Jurkat, Clone E6-1 (cell line): ENCODE results near the gene LGI1.

Source experiments
- DNase-seq: peaks from one replicate; pipeline ENCODE4 v3.0.0-alpha.2; 2011; ENCODE audit warnings: low read depth, low spot score
- H3K4me3 ChIP-seq: 2 replicates; pipeline ENCODE4 v1.5.1; 2011; ENCODE audit warnings: mild to moderate bottlenecking, low read length, control low read depth, moderate library complexity

The LGI1 gene

GRCh38 chr10:93753621-93754250 is 4.0 kb upstream of the LGI1 start:
- no peak for DNase-seq
- no peak overlapping the region for H3K4me3 ChIP-seq

GRCh38 chr10:93754761-93755160 is 3.0 kb upstream of the LGI1 start:
- DNase-seq = no peak
- no peak overlapping the region for H3K4me3 ChIP-seq

GRCh38 chr10:93755443-93756116 is 2.2 kb upstream of the LGI1 start:
- no peak overlapping the region for H3K4me3 ChIP-seq
- no peak for DNase-seq

- no peak for DNase-seq
- H3K4me3 ChIP-seq = no peak overlapping the region
Measured at GRCh38 chr10:93756118-93756517, 1.6 kb upstream of the LGI1 start.

GRCh38 chr10:93757136-93757535 is 600 bp upstream of the LGI1 start:
- DNase-seq = no peak
- H3K4me3 ChIP-seq = no peak overlapping the region

GRCh38 chr10:93758508-93758885 is 761 bp downstream of the LGI1 start:
- no peak overlapping the region for H3K4me3 ChIP-seq

GRCh38 chr10:93758891-93759410 is 1.2 kb downstream of the LGI1 start:
- DNase-seq = no peak
- H3K4me3 ChIP-seq = no peak overlapping the region

More at GRCh38 chr10:93758508-93758885, 761 bp downstream of the LGI1 start:
- no peak for DNase-seq

- DNase-seq = no peak
- H3K4me3 ChIP-seq = no peak overlapping the region
Measured at GRCh38 chr10:93760490-93760889, 2.8 kb downstream of the LGI1 start.

- H3K4me3 ChIP-seq = no peak overlapping the region
- no peak for DNase-seq
Measured at GRCh38 chr10:93762979-93763391, 5.2 kb downstream of the LGI1 start.

GRCh38 chr10:93766918-93767317 is 9.2 kb downstream of the LGI1 start:
- H3K4me3 ChIP-seq = no peak overlapping the region
- DNase-seq = no peak

- no peak overlapping the region for H3K4me3 ChIP-seq
- DNase-seq = no peak
Measured at GRCh38 chr10:93767724-93768399, 10.1 kb downstream of the LGI1 start.

GRCh38 chr10:93768892-93769291 is 11.2 kb downstream of the LGI1 start:
- no peak for DNase-seq
- no peak overlapping the region for H3K4me3 ChIP-seq

GRCh38 chr10:93771354-93771753 is 13.6 kb downstream of the LGI1 start:
- DNase-seq = no peak
- no peak overlapping the region for H3K4me3 ChIP-seq

GRCh38 chr10:93773120-93773519 is 15.4 kb downstream of the LGI1 start:
- no peak overlapping the region for H3K4me3 ChIP-seq
- no peak for DNase-seq

- DNase-seq = no peak
Measured at GRCh38 chr10:93773705-93774104, 16.0 kb downstream of the LGI1 start.

GRCh38 chr10:93775356-93775755 is 17.6 kb downstream of the LGI1 start:
- H3K4me3 ChIP-seq = no peak overlapping the region
- no peak for DNase-seq

More at GRCh38 chr10:93773705-93774104, 16.0 kb downstream of the LGI1 start:
- no peak overlapping the region for H3K4me3 ChIP-seq

- DNase-seq = no peak
- no peak overlapping the region for H3K4me3 ChIP-seq
Measured at GRCh38 chr10:93777092-93777491, 19.4 kb downstream of the LGI1 start.

GRCh38 chr10:93784059-93784458 is 26.3 kb downstream of the LGI1 start:
- H3K4me3 ChIP-seq = no peak overlapping the region
- no peak for DNase-seq

- no peak overlapping the region for H3K4me3 ChIP-seq
- DNase-seq = no peak
Measured at GRCh38 chr10:93788413-93789208, 30.9 kb downstream of the LGI1 start.
